8988T (cell line): ENCODE data around the gene PDHA2.
"Not testable (repeated sequence)": the region's sequence is repeated elsewhere in the genome, so short reads cannot be mapped to it uniquely, and the experiment has no call there.

Experiments
- DNase-seq: peaks from one replicate; pipeline ENCODE4 v3.0.0; 2011

The PDHA2 gene

GRCh38 chr4:95839891-95840290 lies at the start of gene PDHA2:
TSS of gene PDHA2 (plus strand) at chr4:95840093. CDS start at chr4:95840151, 58 bp downstream.
- DNase-seq = no peak

DNA sequence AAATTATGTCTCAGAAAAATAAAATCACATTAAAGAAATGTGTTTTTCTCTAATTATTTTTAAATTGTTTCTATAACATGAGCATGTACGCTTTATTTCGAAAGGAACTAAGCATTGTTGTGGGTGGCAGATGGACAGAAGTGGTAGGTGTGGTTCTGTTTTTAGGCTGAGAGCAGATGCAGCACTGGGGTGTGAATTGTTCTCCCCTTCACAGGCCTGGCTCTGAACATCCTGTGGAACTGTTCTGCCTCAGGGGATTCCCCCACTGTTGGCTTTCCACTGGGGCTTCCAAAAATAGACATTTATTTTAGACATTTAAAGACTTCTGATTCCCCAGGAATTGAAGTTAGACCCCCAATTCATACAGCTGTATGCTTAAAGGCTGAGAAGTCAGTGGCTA lies 41.9 kb upstream of the PDHA2 start:
- DNase-seq = no peak

DNA sequence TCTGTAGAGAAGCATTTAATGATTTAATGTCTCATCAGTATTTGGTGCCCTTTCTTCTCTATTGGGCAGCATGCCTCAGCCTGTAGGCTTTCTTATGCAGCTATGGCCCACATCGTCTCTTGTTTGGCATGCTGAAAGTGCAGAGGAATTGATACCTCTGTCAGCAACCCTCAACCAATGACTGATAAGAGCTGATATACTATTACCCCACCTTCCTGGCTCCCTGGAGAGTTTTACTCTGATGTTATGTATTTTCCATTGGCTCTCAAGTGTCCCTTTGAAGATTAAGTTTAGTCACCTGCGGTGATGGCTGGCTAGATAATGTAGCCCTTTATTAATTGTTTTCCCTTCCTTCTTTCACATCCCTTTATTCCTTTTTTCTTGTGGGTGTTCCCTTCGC lies 41.2 kb upstream of the PDHA2 start:
- no peak for DNase-seq

DNA sequence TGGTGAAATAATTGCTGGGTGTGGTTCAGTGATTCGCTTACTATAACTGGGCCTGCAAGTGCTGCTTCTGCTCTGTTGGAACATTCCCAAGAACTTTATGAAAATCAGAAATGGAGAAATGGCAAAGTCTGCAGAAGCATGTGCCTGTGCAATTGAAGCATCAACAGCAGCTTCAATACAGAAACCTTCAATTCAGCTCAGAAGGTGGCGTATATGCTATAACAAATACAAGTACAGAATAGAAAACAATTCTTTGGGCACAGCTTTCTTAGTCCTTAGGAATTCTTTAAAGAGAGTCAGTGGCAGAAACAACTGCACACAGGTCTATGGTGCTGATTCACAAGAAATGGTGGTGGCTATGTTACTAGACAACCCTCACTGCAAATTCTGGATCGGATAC lies 18.0 kb upstream of the PDHA2 start:
- DNase-seq = no peak

DNA sequence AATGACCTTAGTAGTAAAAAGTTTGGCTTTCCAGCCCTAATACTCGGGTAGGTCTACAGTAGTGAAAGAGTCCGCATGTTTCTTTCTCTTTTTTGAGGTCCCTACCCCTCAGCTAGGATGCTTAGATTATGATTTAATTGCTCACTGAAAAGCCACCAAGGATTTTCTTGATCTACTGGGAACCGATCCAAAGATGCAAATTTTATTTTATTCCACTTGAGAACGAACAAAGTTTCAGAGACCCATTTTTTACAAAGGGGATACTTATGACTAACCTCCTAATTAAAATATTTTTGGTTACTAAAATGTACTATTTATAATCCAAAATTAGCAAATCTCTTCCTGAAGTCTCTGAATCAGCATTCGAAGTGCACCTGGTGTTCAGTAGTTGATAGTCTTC lies 14.3 kb upstream of the PDHA2 start:
- no peak for DNase-seq

- no peak for DNase-seq
These were observed 9.2 kb upstream of the PDHA2 start for GRCh38 chr4:95830651-95831050.

DNA sequence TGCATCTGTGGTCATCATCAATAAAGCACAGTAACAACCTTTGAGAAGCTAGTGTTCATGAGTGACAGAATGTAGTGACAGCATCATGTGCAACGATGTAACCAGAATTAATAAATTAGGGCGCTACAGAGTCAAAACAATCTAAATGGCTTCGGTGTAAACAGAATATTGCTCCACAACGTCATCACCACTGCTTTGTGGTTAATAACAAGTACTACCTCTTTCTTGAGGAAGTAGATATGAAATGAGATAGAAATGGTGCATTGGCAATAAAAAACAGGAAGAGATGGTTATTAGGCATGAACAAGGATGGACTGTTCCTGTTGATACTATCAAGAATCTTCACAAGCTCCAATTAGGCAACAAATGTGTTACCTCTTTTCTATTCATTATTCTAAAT lies 8.7 kb upstream of the PDHA2 start:
- no peak for DNase-seq

DNA sequence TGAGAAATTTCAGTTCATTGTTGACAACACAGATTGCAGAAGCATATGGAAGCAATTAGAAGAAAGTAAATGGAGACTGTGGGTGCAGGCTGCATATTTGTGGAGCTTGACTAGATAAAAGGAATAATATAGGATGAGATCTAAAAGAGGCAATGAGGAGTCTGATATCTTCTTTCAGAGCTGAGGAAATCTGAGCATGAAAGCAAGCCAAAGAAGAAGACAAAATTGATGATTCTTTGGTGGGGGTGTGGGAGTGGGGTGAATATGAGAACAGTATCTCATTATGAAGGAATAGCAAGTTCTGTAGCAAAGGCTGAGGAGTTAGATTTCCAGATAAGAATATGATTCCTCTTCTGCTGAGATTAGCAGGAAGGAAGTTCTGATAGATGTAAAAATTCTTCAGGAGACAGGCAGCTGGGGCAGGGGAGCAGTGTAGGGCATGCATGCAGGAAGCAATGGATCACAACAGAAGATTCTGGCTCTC lies 6.1 kb upstream of the PDHA2 start:
- DNase-seq = no peak

- DNase-seq = no peak
These were observed 4.2 kb upstream of the PDHA2 start for GRCh38 chr4:95835672-95836071.

DNA sequence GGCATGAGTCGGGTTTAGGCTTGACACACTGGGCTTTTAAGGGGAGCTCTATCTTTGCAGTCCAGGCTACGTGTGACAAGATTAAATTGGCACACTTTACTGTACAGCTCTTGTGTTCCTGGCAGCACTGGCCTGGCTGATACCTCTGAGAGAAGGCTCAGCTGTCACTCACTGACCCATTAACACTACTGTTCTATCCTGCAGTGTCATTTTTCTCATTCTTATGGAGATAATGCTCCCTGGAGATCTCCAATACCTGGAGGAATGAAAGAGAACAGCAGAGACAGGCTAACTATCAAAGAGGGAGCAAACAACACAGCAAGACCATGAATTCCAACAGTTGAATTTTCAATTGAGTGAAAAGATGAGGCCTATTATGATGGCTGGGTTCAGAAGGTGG lies 1.7 kb upstream of the PDHA2 start:
- no peak for DNase-seq

GRCh38 chr4:95847908-95848460 lies 8.1 kb downstream of the PDHA2 start:
- DNase-seq = no peak

GRCh38 chr4:95850161-95850560 lies 10.3 kb downstream of the PDHA2 start:
- DNase-seq = no peak

- no peak for DNase-seq
These were observed 17.9 kb downstream of the PDHA2 start for GRCh38 chr4:95857761-95858160.

DNA sequence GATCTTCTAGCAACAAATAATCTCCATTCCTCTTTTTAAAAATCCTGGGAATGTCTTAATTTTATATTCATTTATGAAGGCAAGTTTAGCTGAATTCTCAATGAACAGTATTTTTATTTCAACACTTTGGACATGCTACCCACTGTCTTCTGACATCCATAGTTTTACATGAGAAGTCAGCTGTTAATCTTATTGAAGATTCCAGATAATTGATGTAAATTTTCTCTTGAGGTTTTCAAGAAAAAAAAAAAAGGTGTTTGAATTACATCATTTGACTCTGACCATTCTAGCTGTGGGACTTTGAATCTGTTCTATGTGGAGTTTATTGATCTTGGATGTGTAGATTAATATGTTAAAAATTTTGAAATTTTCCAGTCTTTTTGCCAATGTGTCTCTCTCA lies 28.0 kb downstream of the PDHA2 start:
- DNase-seq = no peak

DNA sequence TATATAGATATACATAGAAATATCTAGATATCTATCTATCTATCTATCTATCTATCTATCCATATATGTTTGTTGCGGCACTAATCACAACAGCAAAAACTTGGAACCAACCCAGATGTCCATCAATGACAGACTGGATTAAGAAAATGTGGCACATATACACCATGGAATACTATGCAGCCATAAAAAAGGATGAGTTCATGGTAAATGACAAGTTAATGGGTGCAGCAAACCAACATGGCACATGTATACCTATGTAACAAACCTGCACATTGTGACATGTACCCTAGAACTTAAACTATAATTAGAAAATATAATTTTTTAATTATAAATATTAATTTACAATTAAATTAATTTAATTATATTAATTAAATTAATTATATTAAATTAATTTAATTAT lies 29.5 kb downstream of the PDHA2 start:
- not testable (repeated sequence) for DNase-seq

DNA sequence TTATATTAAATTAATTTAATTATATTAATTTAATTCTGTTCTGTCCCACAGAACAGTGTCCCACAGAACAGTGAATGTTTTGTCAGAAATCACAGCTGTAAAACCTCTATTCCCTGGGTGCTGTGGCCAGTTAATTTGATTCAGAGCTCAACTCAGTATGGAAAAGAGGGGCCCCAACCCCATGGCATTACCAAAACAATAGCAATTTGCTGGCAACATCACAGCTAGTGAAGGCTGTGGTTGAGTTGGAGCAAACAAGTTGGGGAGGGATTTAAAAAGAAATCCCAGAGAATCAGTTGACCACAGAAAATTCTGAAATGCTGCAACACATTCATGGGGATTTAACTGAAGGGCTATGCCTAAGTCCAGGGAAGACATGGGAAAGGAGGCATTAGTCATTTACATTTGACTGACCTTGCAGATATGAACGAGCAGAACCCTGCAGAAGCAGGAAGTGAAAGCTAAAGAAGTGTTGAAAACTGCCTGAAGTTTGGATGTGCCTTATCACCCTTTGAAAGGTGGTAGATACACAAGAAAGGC lies 30.1 kb downstream of the PDHA2 start:
- no peak for DNase-seq

DNA sequence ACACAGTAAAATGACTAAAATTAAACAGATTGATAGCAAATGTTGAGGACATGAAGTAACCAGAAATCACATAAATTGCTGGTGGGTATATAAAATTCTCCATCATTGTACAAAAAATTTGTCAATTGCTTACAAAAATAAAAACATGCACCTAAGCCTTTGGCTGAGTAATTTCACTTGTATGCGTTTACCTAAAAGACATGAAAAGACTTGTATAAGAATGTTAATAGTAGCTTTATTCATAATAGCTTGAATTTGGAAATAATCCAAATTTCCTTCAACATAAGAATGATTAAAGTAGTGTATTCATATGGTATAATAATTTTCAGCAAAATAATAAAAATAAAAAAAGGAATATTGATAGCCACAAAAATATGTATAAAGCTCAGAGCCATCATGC lies 37.7 kb downstream of the PDHA2 start:
- no peak for DNase-seq

DNA sequence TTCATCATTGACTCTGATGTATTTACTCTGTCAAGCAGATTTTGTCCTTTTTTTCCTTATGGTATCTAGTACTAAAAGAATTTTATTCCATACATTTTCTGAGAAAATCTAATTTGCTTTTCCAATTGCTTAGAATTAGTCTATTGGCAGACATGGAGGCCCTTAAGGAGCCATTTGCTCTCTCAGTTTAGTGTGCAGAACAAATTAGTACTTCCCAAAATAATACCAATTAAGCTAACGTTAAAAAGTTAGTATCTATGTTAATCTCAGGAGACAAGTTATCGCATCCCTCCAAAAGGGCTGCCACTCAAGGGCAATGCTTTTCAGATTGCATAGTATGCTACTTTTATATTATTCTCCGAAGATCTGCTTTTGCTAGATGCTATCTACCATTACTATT lies 47.7 kb downstream of the PDHA2 start:
- DNase-seq = no peak

DNA sequence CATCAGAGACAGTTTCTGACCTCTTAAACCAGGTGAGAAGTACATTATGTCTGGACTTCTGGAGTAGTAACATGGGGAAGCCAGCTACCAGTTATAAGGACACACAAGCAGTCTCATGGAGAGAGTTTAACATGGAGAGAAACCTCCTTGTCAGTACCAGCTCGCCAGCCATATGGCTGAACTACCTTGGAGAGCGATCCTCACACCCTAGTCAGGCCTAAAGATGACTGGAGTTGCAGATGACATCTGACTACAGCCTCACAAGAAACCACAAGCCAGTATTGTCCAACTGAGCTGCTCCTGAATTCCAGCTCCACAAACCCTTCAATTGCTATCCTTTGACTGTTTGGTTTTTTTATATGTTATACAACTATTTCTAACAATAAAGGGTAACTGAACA lies 49.8 kb downstream of the PDHA2 start:
- DNase-seq = no peak
